Ecto neural progenitor cell (in vitro differentiated cells): Measurements from ENCODE around the gene STMN3.
"Not testable (repeated sequence)": the region's sequence is repeated elsewhere in the genome, so short reads cannot be mapped to it uniquely, and the experiment has no call there.

ENCODE experiments used
- DNase-seq: peaks from one replicate; pipeline ENCODE4 v3.0.0-alpha.2; 2018; ENCODE audit warnings: low spot score

Gene STMN3

GRCh38 chr20:63657260-63657936, 4.2 kb upstream of the STMN3 start:
- DNase-seq, result no peak

- no peak for DNase-seq
Observed at GRCh38 chr20:63656451-63656850, 3.2 kb upstream of the STMN3 start.

- no peak for DNase-seq
Observed at GRCh38 chr20:63655249-63655648, 2.0 kb upstream of the STMN3 start.

- DNase-seq, result no peak
Observed at GRCh38 chr20:63653974-63654668, 897 bp upstream of the STMN3 start.

- peak; percentile 75 for DNase-seq
Observed at GRCh38 chr20:63652192-63652980, 838 bp downstream of the STMN3 start.

- no peak for DNase-seq
Observed at GRCh38 chr20:63651942-63652191, 1.4 kb downstream of the STMN3 start.

- DNase-seq, result not testable (repeated sequence)
Observed at GRCh38 chr20:63650486-63650885, 2.7 kb downstream of the STMN3 start.

- DNase-seq, result no peak
Observed at GRCh38 chr20:63648895-63649589, 4.2 kb downstream of the STMN3 start.

- DNase-seq, result no peak
Observed at GRCh38 chr20:63648190-63648589, 5.0 kb downstream of the STMN3 start.

GRCh38 chr20:63645218-63645617, 8.0 kb downstream of the STMN3 start:
- no peak for DNase-seq

GRCh38 chr20:63643946-63644345, 9.3 kb downstream of the STMN3 start:
- DNase-seq, result no peak

- DNase-seq, result no peak
Observed at GRCh38 chr20:63643499-63643898, 9.7 kb downstream of the STMN3 start.

- DNase-seq, result peak; percentile 68
Observed at GRCh38 chr20:63642527-63643247, 10.5 kb downstream of the STMN3 start.

- DNase-seq, result peak; percentile 100
Observed at GRCh38 chr20:63641792-63642523, 11.3 kb downstream of the STMN3 start.

- DNase-seq, result no peak
Observed at GRCh38 chr20:63641146-63641791, 12.0 kb downstream of the STMN3 start.

GRCh38 chr20:63640686-63641085, 12.5 kb downstream of the STMN3 start:
- not testable (repeated sequence) for DNase-seq

GRCh38 chr20:63640086-63640485, 13.1 kb downstream of the STMN3 start:
- DNase-seq, result no peak

GRCh38 chr20:63639093-63639975, 13.9 kb downstream of the STMN3 start:
- no peak for DNase-seq

GRCh38 chr20:63636752-63637628, 16.2 kb downstream of the STMN3 start:
- no peak for DNase-seq
